Naive thymus-derived CD4-positive, alpha-beta T cell (primary cell): Measurements from ENCODE around the gene PADI4. TPM values are rescaled to one million over a fixed set of nuclear protein-coding genes. Genes with fewer than 3 reads are reported as not detected.

ENCODE experiments used
- ATAC-seq: fragments of 150-1000 bp; cut with Tn5 transposase; 2 replicates; pipeline ENCODE4 v1.10.0; 2021; ENCODE audit warnings: mild to moderate bottlenecking, moderate library complexity
- CTCF ChIA-PET: fragments of 350-600 bp; sonication (Branson Sonifier 250); formaldehyde crosslinking; loops from one replicate; lab custom pipeline; 2021; ENCODE audit warnings: antibody characterized with exemption; lab: Charles Lee
- POLR2A ChIA-PET: fragments of 350-600 bp; sonication (Branson Sonifier 250); formaldehyde crosslinking; loops from one replicate; lab custom pipeline; 2021; ENCODE audit warnings: antibody characterized with exemption, inconsistent platforms; lab: Charles Lee
- DNase-seq, 9 donors: peaks; one replicate each; pipeline versions ENCODE4 v3.0.0 to v3.0.0-alpha.2; 2020 to 2022; ENCODE audit warnings: mixed read lengths in 1 of 9
- H3K27ac ChIP-seq: one replicate; pipeline ENCODE4 v1.7.0; 2013; ENCODE audit warnings: mild to moderate bottlenecking, low read depth, low read length, moderate library complexity
- H3K27me3 ChIP-seq, 2 donors: one replicate each; pipeline ENCODE4 v1.7.0; 2013; ENCODE audit warnings: low read length in 2 of 2, mild to moderate bottlenecking in 2 of 2, moderate library complexity in 2 of 2; ENCODE audit not compliant: control insufficient read depth in 2 of 2, insufficient read depth in 2 of 2
- H3K36me3 ChIP-seq, 3 experiments: 1 replicate in 2 of 3; 2 replicates in 1 of 3; pipeline ENCODE4 v1.7.0; 2013; ENCODE audit warnings: low read length in 3 of 3, mild to moderate bottlenecking in 3 of 3, moderate library complexity in 1 of 3; ENCODE audit not compliant: insufficient read depth in 3 of 3, control insufficient read depth in 2 of 3
- H3K4me1 ChIP-seq, 2 donors: one replicate each; pipeline ENCODE4 v1.7.0; 2013; ENCODE audit warnings: low read length in 2 of 2, mild to moderate bottlenecking in 2 of 2, moderate library complexity in 1 of 2; ENCODE audit not compliant: control insufficient read depth in 2 of 2, insufficient read depth in 2 of 2
- H3K4me3 ChIP-seq: 2 replicates; pipeline ENCODE4 v1.7.0; 2013; ENCODE audit warnings: mild to moderate bottlenecking, low read length
- H3K9me3 ChIP-seq, 3 experiments: 1 replicate in 2 of 3; 2 replicates in 1 of 3; pipeline ENCODE4 v1.7.0; 2013; ENCODE audit warnings: low read length in 3 of 3; ENCODE audit not compliant: control insufficient read depth in 2 of 3
- H3K27ac Mint-ChIP-seq, 9 donors: one replicate each; pipeline ENCODE4 v1.8.0; 2020 to 2022; ENCODE audit warnings: mixed read lengths in 9 of 9, mild to moderate bottlenecking in 8 of 9, moderate library complexity in 5 of 9, inconsistent platforms in 2 of 9
- H3K27me3 Mint-ChIP-seq, 5 donors: one replicate each; pipeline ENCODE4 v1.8.0; 2021 to 2022; ENCODE audit warnings: mixed read lengths in 5 of 5, mild to moderate bottlenecking in 1 of 5
- H3K36me3 Mint-ChIP-seq, 5 donors: one replicate each; pipeline ENCODE4 v1.8.0; 2020 to 2022; ENCODE audit warnings: mixed read lengths in 5 of 5, mild to moderate bottlenecking in 3 of 5, inconsistent platforms in 1 of 5
- H3K4me1 Mint-ChIP-seq, 7 donors: one replicate each; pipeline ENCODE4 v1.8.0; 2020 to 2022; ENCODE audit warnings: mixed read lengths in 7 of 7, mild to moderate bottlenecking in 3 of 7, inconsistent platforms in 1 of 7
- H3K4me3 Mint-ChIP-seq, 10 donors: one replicate each; pipeline ENCODE4 v1.8.0; 2020 to 2022; ENCODE audit warnings: mild to moderate bottlenecking in 10 of 10, mixed read lengths in 10 of 10, moderate library complexity in 6 of 10, inconsistent platforms in 2 of 10
- H3K9me3 Mint-ChIP-seq, 11 donors: one replicate each; pipeline ENCODE4 v1.8.0; 2020 to 2022; ENCODE audit warnings: mixed read lengths in 11 of 11, mild to moderate bottlenecking in 4 of 11, inconsistent platforms in 1 of 11, moderate library complexity in 1 of 11
- intact Hi-C, 2 donors: fragments of 100-400 bp; cut with micrococcal nuclease; formaldehyde crosslinking; loops; one replicate each; pipeline ENCODE4 v1.15.1; 2023
- polyA plus RNA-seq, 2 donors: library from polyadenylated mRNA; unstranded; fragments of 300-500 nt; fragmentation: Illumina TruSeq; gene quantifications; one replicate each; pipeline ENCODE4 v1.2.3, GENCODE V29; 2021
- total RNA-seq, 6 experiments: library from RNA in 5 of 6; stranded (reverse) in 5 of 6; gene quantifications; 1 replicate in 5 of 6; 2 replicates in 1 of 6; pipeline ENCODE4 v1.2.3 and lab custom pipeline; 2021 to 2026

Gene PADI4, protein sequence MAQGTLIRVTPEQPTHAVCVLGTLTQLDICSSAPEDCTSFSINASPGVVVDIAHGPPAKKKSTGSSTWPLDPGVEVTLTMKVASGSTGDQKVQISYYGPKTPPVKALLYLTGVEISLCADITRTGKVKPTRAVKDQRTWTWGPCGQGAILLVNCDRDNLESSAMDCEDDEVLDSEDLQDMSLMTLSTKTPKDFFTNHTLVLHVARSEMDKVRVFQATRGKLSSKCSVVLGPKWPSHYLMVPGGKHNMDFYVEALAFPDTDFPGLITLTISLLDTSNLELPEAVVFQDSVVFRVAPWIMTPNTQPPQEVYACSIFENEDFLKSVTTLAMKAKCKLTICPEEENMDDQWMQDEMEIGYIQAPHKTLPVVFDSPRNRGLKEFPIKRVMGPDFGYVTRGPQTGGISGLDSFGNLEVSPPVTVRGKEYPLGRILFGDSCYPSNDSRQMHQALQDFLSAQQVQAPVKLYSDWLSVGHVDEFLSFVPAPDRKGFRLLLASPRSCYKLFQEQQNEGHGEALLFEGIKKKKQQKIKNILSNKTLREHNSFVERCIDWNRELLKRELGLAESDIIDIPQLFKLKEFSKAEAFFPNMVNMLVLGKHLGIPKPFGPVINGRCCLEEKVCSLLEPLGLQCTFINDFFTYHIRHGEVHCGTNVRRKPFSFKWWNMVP
- 10 to 100 TPM in 1 of 5 experiments, 1 to 10 TPM in 3, under 1 TPM in 1; 0.12 to 20.5 (median 1.4) TPM for total RNA-seq
- polyA plus RNA-seq = 1 to 10 TPM; 2.4 to 3.6 TPM
- 1.1 reads per million for total RNA-seq (lab: John Stamatoyannopoulos, UW)

DNA sequence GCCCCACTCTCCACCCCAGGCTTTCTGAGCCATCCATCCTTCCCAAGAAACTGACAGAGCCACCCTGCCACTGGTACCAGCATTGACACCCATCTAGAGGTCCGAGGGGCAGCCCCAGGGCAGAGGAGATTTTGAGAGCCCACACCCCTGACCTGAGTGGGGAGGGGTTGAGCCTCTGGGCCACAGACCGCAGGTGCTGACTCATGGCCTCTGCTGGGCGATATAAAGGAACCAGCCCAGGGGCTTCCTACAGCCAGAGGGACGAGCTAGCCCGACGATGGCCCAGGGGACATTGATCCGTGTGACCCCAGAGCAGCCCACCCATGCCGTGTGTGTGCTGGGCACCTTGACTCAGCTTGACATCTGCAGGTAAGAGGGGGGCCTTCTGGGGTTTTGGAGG, at the start of gene PADI4:
TSS of gene PADI4 (plus strand) at position 252 of the 400 bp plus-strand sequence. CDS start at position 278, 26 bp downstream.
- H3K9me3 ChIP-seq = no peaks in the 10 kb centered on the region
- peaks cover 0 to 4% of the 10 kb centered on the region in 2 donors for H3K4me1 ChIP-seq
- Mint-ChIP-seq H3K4me3 (no peak within 1 kb of the TSS), H3K4me1 (peaks cover 4 to 18% (median 12%) of the 10 kb centered on the region in 7 donors), H3K27me3 (peaks cover 4 to 22% (median 16%) of the 10 kb centered on the region in 5 donors), H3K27ac (no peak within 1 kb of the TSS), H3K36me3 (peaks cover 0 to 1% (median 0%) of the 10 kb centered on the region in 5 donors), H3K9me3 (peaks cover 0 to 3% (median under 1%) of the 10 kb centered on the region in 11 donors)
- no peak within 1 kb of the TSS for H3K4me3 ChIP-seq
- H3K27ac ChIP-seq = no peak within 1 kb of the TSS
- intact Hi-C loops = no loop called here
- ATAC-seq = peak; percentile 80
- ChIA-PET CTCF (no interaction called here), POLR2A (no interaction called here)
- DNase-seq = no peak
- no peaks in the 10 kb centered on the region for H3K36me3 ChIP-seq
- H3K27me3 ChIP-seq = no peaks in the 10 kb centered on the region

DNA sequence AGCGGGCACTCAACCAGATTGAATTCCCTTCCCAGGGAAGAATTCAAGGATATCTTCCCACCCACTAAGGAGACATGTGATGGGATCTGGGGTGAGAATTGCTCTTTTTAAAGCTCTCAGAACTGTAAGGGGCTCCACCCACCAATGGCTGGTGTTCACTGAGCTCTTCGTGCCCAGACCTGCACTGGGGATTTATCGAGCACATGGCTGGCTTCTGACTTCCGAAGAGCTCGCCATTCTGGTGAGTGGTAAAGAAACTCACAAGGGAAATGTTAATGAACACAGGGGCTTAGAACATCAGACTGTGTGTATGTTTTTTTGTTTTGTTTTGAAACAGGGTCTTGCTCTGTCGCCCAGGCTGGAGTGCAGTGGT, 49.3 kb upstream of the PADI4 start:
- intact Hi-C loops = no loop called here
- Histone ChIP-seq H3K27ac (no peak overlapping the region), H3K36me3 (no peaks in the 10 kb centered on the region), H3K4me1 (no peaks in the 10 kb centered on the region), H3K4me3 (no peak overlapping the region), H3K27me3 (no peaks in the 10 kb centered on the region), H3K9me3 (no peaks in the 10 kb centered on the region)
- no peak overlapping the region for H3K4me3 Mint-ChIP-seq
- ATAC-seq (no peak), DNase-seq (no peak)
- POLR2A ChIA-PET = no interaction called here
- peaks cover 0 to 6% (median 0%) of the 10 kb centered on the region in 11 donors for H3K9me3 Mint-ChIP-seq
- H3K4me1 Mint-ChIP-seq = peaks cover 0 to 2% (median 0%) of the 10 kb centered on the region in 7 donors
- H3K27ac Mint-ChIP-seq = no peak overlapping the region
- H3K27me3 Mint-ChIP-seq = peaks cover 0 to 15% (median 8%) of the 10 kb centered on the region in 5 donors
- CTCF ChIA-PET = no interaction called here
- H3K36me3 Mint-ChIP-seq = no peaks in the 10 kb centered on the region

DNA sequence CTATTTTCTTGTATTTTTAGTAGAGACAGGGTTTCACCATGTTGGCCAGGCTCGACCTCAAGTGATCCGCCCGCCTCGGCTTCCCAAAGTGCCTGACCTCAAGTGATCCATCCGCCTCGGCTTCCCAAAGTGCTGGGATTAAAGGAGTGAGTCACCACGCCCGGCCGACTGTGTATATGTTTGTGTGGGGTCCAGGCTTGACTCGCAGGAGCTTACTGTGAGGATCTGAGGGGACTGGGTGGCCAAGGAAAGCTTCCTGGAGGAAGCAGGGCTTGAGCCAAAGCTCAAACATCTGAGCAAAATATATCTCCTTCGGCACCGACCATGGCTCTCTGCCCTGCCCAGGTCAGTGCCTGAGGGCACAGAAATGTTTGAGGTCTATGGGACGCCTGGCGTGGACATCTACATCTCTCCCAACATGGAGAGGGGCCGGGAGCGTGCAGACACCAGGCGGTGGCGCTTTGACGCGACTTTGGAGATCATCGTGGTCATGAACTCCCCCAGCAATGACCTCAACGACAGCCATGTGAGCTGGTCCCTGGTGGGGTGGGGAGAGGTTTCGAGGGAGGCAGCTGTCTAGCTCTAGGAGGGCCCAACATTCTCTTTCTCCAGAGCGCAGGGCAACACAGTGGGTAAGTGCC, 48.6 kb upstream of the PADI4 start:
- H3K27me3 Mint-ChIP-seq = peaks cover 0 to 15% (median 8%) of the 10 kb centered on the region in 5 donors
- H3K9me3 ChIP-seq = no peaks in the 10 kb centered on the region
- no peaks in the 10 kb centered on the region for H3K36me3 ChIP-seq
- H3K27me3 ChIP-seq = no peaks in the 10 kb centered on the region
- no peak overlapping the region for H3K4me3 ChIP-seq
- no peaks in the 10 kb centered on the region for H3K36me3 Mint-ChIP-seq
- intact Hi-C loops = no loop called here
- ATAC-seq (no peak), DNase-seq (no peak)
- ChIA-PET CTCF (no interaction called here), POLR2A (no interaction called here)
- H3K27ac ChIP-seq = no peak overlapping the region
- H3K27ac Mint-ChIP-seq = no peak overlapping the region
- H3K9me3 Mint-ChIP-seq = peaks cover 0 to 6% (median 0%) of the 10 kb centered on the region in 11 donors
- H3K4me1 Mint-ChIP-seq = peaks cover 0 to 2% (median 0%) of the 10 kb centered on the region in 7 donors
- H3K4me1 ChIP-seq = no peaks in the 10 kb centered on the region
- no peak overlapping the region for H3K4me3 Mint-ChIP-seq

DNA sequence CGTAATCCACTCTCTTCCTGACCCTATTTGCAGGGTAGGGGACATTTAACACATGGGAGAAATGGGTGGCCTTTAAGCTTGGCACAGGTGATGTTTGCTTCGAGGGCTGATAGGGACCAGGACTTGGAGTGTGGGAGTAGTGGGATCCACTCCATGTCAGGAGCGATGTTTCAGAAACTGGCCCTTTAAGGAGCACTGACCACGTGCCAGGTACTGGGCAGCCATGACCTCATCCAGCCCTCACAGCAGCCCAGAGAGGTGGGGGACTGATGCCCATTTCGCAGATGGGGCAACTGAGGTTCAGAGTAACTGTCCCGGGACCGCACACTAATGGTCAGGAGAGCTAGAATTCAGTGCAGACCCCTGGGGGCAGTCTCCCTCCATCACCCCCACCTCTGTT, 47.7 kb upstream of the PADI4 start:
- H3K4me1 Mint-ChIP-seq = peaks cover 0 to 2% (median 0%) of the 10 kb centered on the region in 7 donors
- H3K27me3 Mint-ChIP-seq = peaks cover 0 to 15% (median 8%) of the 10 kb centered on the region in 5 donors
- no peak for ATAC-seq
- intact Hi-C loops = no loop called here
- Histone ChIP-seq H3K4me1 (no peaks in the 10 kb centered on the region), H3K36me3 (no peaks in the 10 kb centered on the region), H3K9me3 (no peaks in the 10 kb centered on the region), H3K27ac (no peak overlapping the region), H3K27me3 (no peaks in the 10 kb centered on the region), H3K4me3 (no peak overlapping the region)
- H3K27ac Mint-ChIP-seq = no peak overlapping the region
- POLR2A ChIA-PET = no interaction called here
- peaks cover 0 to 6% (median 0%) of the 10 kb centered on the region in 11 donors for H3K9me3 Mint-ChIP-seq
- no peaks in the 10 kb centered on the region for H3K36me3 Mint-ChIP-seq
- CTCF ChIA-PET = no interaction called here
- DNase-seq = no peak
- H3K4me3 Mint-ChIP-seq = no peak overlapping the region

GRCh38 chr1:17260738-17261137, 47.3 kb upstream of the PADI4 start:
- H3K4me3 Mint-ChIP-seq = no peak overlapping the region
- peaks cover 0 to 2% (median 0%) of the 10 kb centered on the region in 7 donors for H3K4me1 Mint-ChIP-seq
- H3K36me3 Mint-ChIP-seq = no peaks in the 10 kb centered on the region
- Histone ChIP-seq H3K27ac (no peak overlapping the region), H3K36me3 (no peaks in the 10 kb centered on the region), H3K27me3 (no peaks in the 10 kb centered on the region), H3K4me1 (no peaks in the 10 kb centered on the region), H3K9me3 (no peaks in the 10 kb centered on the region), H3K4me3 (no peak overlapping the region)
- H3K27me3 Mint-ChIP-seq = peaks cover 0 to 15% (median 8%) of the 10 kb centered on the region in 5 donors
- H3K9me3 Mint-ChIP-seq = peaks cover 0 to 6% (median 0%) of the 10 kb centered on the region in 11 donors
- CTCF ChIA-PET = no interaction called here
- no peak overlapping the region for H3K27ac Mint-ChIP-seq
- DNase-seq (no peak), ATAC-seq (no peak)
- POLR2A ChIA-PET = no interaction called here
- intact Hi-C loops = no loop called here

DNA sequence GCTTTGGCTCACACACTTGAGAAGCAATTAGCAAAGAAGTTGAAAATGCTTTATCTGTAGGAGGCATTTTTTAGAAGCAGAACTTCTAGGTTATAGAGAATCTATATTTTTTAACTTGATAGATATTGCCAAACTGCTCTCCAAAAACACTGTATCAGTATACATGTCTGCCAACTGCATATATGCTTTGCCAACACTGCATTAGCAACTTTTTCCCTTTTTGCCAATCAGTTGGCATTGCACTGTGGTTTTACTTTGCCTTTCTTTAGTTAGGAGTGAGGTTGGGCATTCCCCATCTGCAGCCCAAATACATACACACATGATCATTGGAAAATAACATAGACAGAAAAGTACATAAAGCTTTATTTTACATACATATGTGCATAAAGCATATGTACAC, 44.1 kb upstream of the PADI4 start:
- Mint-ChIP-seq H3K27ac (no peak overlapping the region), H3K4me1 (peaks cover 0 to 2% (median 0%) of the 10 kb centered on the region in 7 donors), H3K36me3 (no peaks in the 10 kb centered on the region), H3K4me3 (no peak overlapping the region), H3K27me3 (peaks cover 0 to 10% (median 5%) of the 10 kb centered on the region in 5 donors), H3K9me3 (peaks cover 0 to 6% (median 0%) of the 10 kb centered on the region in 11 donors)
- intact Hi-C loops = no loop called here
- no peak overlapping the region for H3K27ac ChIP-seq
- ChIA-PET CTCF (no interaction called here), POLR2A (no interaction called here)
- no peaks in the 10 kb centered on the region for H3K36me3 ChIP-seq
- DNase-seq (no peak), ATAC-seq (no peak)
- no peaks in the 10 kb centered on the region for H3K4me1 ChIP-seq
- H3K27me3 ChIP-seq = no peaks in the 10 kb centered on the region
- no peaks in the 10 kb centered on the region for H3K9me3 ChIP-seq
- no peak overlapping the region for H3K4me3 ChIP-seq
